ENCODE data around the gene NEU2. TPM values are rescaled to one million over a fixed set of nuclear protein-coding genes. Genes with fewer than 3 reads are reported as not detected.

The NEU2 gene
- total RNA-seq, 1 experiment from 2014 or later: not detected

GRCh38 chr2:233007739-233008138 is 24.7 kb upstream of the NEU2 start:
- H4K91ac ChIP-seq (ENCODE audit: insufficient read length, low read depth, low read length): no peak overlapping the region
- no peak overlapping the region for H2BK15ac ChIP-seq (ENCODE audit: low read depth, low read length)
- H3K4me2 ChIP-seq (ENCODE audit: insufficient read depth, insufficient read length, low read length): no peak overlapping the region
- H3K4me1 ChIP-seq (ENCODE audit: insufficient read depth, low read length): no peaks in the 10 kb centered on the region
- Mint-ChIP-seq H3K36me3 (ENCODE audit: insufficient read depth in 1 of 3, low read depth in 3 of 3) (no peaks in the 10 kb centered on the region), H3K27me3 (ENCODE audit: low read depth) (peaks cover 3% of the 10 kb centered on the region), H3K27ac (no peak overlapping the region), H3K9me3 (no peaks in the 10 kb centered on the region), H3K4me3 (no peak overlapping the region), H3K4me1 (no peaks in the 10 kb centered on the region)
- H2BK5ac ChIP-seq (ENCODE audit: insufficient read length, low read length): no peak overlapping the region
- H3K9ac ChIP-seq (ENCODE audit: extremely low read depth, insufficient read length, low read length): no peak overlapping the region
- no peaks in the 10 kb centered on the region for H3K9me3 ChIP-seq (ENCODE audit: control insufficient read depth, low read depth, low read length)
- H4K8ac ChIP-seq (replicated peaks; ENCODE audit: insufficient read length, low read depth, low read length): no peak overlapping the region
- H2AK5ac ChIP-seq (ENCODE audit: insufficient read length, low read length): no peak overlapping the region
- no peak overlapping the region for H2BK12ac ChIP-seq (ENCODE audit: insufficient read length, low read depth, low read length)
- no CpG with 5 or more reads among the region's 3 CpGs for WGBS (ENCODE audit: extremely low coverage, insufficient read length, low lambda C conversion rate)
- no peak overlapping the region for H3K56ac ChIP-seq (ENCODE audit: insufficient read length, low read depth, low read length)
- H3K4ac ChIP-seq (ENCODE audit: low read depth, low read length): no peak overlapping the region
- H3K14ac ChIP-seq (ENCODE audit: insufficient read depth, low read length): no peak overlapping the region
- H2BK120ac ChIP-seq (ENCODE audit: low read depth, low read length, poor library complexity, severe bottlenecking): no peak overlapping the region
- no peaks in the 10 kb centered on the region for H3K79me2 ChIP-seq (ENCODE audit: insufficient read depth, low read length)
- no peak for DNase-seq
- H4K5ac ChIP-seq (ENCODE audit: insufficient read length, low read depth, low read length): no peak overlapping the region
- no peaks in the 10 kb centered on the region for H3K23me2 ChIP-seq (ENCODE audit: insufficient read length, low read depth, low read length, poor library complexity, severe bottlenecking)
- no peaks in the 10 kb centered on the region for H3K79me1 ChIP-seq (ENCODE audit: insufficient read depth, low read depth, low read length, poor library complexity, severe bottlenecking)
- no peak overlapping the region for H3K27ac ChIP-seq (ENCODE audit: insufficient read length, low read depth, low read length)
- no peak overlapping the region for H3K18ac ChIP-seq (ENCODE audit: insufficient read length, low read depth, low read length)
- no peak overlapping the region for H2BK20ac ChIP-seq (ENCODE audit: low read depth, low read length, poor library complexity, severe bottlenecking)
- no peak for TF ChIP-seq CTCF (conservative IDR thresholded peaks at IDR 0.05)
- no peaks in the 10 kb centered on the region for H4K20me1 ChIP-seq (ENCODE audit: control insufficient read depth, insufficient read depth, insufficient read length)
- no peak overlapping the region for H3T11ph ChIP-seq (ENCODE audit: low read length)
- no peak overlapping the region for H2AFZ ChIP-seq (ENCODE audit: low read length)
- no peaks in the 10 kb centered on the region for H3K27me3 ChIP-seq (ENCODE audit: insufficient read depth, low read length)
- no peak overlapping the region for H3K23ac ChIP-seq (ENCODE audit: insufficient read length, low read depth, low read length)

Measured in H9 (cell line).